ENCODE results near the gene RSPH6A.

The RSPH6A gene

DNA sequence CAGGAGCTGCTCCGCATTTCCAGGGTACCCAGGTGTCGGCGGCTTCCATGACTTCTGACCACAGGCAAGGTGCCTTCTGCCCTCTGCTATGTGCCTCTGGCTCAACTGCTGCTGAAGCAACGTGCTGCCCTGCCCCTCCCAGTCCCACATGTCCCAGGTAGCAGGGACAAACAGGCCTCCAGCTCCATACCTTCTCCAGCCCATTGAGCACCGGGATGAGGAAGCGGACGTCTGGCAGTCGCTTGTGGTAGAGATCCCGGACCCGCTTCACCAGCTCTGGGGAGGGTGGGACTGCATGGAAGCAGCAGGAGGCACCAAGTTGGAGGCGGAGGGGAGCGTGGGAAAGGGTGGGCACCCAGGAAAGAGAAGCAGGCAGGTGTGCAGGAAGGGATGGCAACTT lies 8.1 kb upstream of the RSPH6A start (continued):
- TF ChIP-seq, protein P1, sequence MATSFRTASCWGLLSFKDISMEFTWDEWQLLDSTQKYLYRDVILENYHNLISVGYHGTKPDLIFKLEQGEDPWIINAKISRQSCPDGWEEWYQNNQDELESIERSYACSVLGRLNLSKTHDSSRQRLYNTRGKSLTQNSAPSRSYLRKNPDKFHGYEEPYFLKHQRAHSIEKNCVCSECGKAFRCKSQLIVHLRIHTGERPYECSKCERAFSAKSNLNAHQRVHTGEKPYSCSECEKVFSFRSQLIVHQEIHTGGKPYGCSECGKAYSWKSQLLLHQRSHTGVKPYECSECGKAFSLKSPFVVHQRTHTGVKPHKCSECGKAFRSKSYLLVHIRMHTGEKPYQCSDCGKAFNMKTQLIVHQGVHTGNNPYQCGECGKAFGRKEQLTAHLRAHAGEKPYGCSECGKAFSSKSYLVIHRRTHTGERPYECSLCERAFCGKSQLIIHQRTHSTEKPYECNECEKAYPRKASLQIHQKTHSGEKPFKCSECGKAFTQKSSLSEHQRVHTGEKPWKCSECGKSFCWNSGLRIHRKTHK (tag by site-specific recombination; IDR thresholded peaks at IDR 0.05) = no peak

DNA sequence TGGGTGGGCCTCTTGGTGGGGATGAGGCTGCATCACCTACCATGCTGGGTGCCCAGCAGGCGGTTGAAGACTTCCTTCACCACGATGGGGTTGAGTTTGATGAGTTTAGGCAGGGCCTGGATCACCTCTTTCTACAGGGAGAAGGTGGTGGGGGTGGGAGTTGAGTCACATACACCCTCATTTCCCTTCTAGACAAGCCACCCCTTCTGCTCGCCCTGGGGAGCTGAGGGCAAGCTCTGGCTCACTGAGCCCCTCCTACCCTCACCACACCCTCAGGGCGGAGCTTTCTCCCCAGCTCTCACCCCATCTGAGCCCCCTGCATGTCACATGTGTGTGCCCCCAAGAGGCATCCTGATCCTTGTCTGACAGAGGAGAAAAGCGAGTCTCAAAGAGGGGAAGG lies 7.6 kb upstream of the RSPH6A start:
- ChIA-PET CTCF (no interaction called here), POLR2A (interaction anchor here (1.2 kb wide), 1 partner anchor 9 kb away, joined by 3 read pairs; no protein-coding TSS in a partner anchor)
- no peak overlapping the region for H3K27ac ChIP-seq (ENCODE audit: extremely low read depth, low read depth, low read length)
- TF ChIP-seq ZNF76 (tag by site-specific recombination; IDR thresholded peaks at IDR 0.05; ENCODE audit: borderline replicate concordance, low read depth) (no peak), GLIS2 (tag by site-specific recombination; IDR thresholded peaks at IDR 0.05) (0 out of 2 replicates have a peak, but pooled peaks have one; percentile 22)
- H3K4me3 ChIP-seq (ENCODE audit: low read depth, low read length) = no peak overlapping the region
- H3K9me3 ChIP-seq (ENCODE audit: control insufficient read depth, insufficient read depth, low read depth, low read length) = no peaks in the 10 kb centered on the region
- peaks cover 3 to 76% of the 10 kb centered on the region in 2 experiments; a peak in 2 of 3 replicates for H3K36me3 ChIP-seq (ENCODE audit: control insufficient read depth in 2 of 2, insufficient read depth in 1 of 2, low read length in 2 of 2)
- H3K4me1 ChIP-seq (ENCODE audit: control insufficient read depth, insufficient read depth, low read length) = no peaks in the 10 kb centered on the region

DNA sequence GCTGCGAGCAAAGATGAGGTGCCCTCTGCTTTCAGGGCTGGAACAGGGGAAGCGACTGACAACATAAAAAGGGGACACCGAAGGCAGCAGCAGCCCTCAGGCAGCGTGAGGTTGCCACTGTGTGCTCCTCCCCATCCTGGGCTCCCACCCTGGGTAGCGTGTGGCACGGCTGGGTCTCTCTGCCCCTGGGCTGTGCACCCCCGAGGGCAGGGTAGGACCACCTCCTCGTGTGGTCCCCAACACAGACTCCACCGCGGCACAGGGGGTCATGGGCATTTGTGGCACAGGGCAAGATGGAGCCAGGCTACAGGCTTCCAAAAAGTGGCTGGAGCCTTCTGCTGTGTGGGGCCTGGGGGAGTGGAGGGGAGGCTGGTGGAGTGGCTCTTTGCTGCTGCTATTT lies 6.5 kb upstream of the RSPH6A start:
- H3K9me3 ChIP-seq (ENCODE audit: control insufficient read depth, insufficient read depth, low read depth, low read length) = no peaks in the 10 kb centered on the region
- peaks cover 4% of the 10 kb centered on the region; the same call in 1 of the 2 replicates for H3K4me1 ChIP-seq (ENCODE audit: control insufficient read depth, insufficient read depth, low read length)
- ChIA-PET POLR2A (no interaction called here), CTCF (interaction anchor here (0.6 kb wide), 2 partner anchors 240 to 369 kb away, joined by 3 read pairs; no protein-coding TSS in a partner anchor)
- peaks cover 3 to 64% of the 10 kb centered on the region in 2 experiments; a peak in 2 of 3 replicates for H3K36me3 ChIP-seq (ENCODE audit: control insufficient read depth in 2 of 2, insufficient read depth in 1 of 2, low read length in 2 of 2)
- no peak overlapping the region for H3K4me3 ChIP-seq (ENCODE audit: low read depth, low read length)
- H3K27ac ChIP-seq (ENCODE audit: extremely low read depth, low read depth, low read length) = 0 out of 2 replicates have a peak overlapping the region, but pooled peaks have one; percentile 16
- TF ChIP-seq ZNF311 (tag by site-specific recombination; IDR thresholded peaks at IDR 0.05; ENCODE audit: borderline replicate concordance) (no peak), ZNF473 (tag by site-specific recombination; IDR thresholded peaks at IDR 0.05) (no peak)

DNA sequence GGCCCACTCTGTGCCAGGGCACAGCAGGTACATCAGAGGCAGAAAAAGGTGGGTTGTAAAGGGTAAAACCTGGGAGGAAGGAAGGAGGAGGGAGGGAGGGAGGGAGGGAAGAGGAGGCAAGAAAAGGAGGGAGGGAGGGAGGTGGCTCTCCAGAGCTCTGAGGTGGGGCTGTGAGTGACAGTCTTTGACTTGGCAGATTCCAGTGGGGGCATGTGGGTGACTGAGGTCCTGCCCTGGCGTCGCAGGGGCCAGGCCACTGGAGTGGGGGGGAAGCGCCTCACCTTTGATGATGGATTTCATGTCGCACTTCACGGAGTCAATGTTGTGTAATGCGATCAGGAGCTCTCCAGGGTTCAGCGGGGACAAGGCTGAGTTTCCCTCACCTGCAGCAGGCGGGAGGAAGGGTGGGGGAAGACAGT lies 6.0 kb upstream of the RSPH6A start:
- H3K27ac ChIP-seq (ENCODE audit: extremely low read depth, low read depth, low read length) = 0 out of 2 replicates have a peak overlapping the region, but pooled peaks have one; percentile 9
- CTCF ChIA-PET = interaction anchor here (0.6 to 1.7 kb wide), 5 partner anchors 22 to 369 kb away, joined by 3 to 5 read pairs (median 3); no protein-coding TSS in a partner anchor
- peaks cover 3 to 63% of the 10 kb centered on the region in 2 experiments; a peak in 2 of 3 replicates for H3K36me3 ChIP-seq (ENCODE audit: control insufficient read depth in 2 of 2, insufficient read depth in 1 of 2, low read length in 2 of 2)
- H3K4me1 ChIP-seq (ENCODE audit: control insufficient read depth, insufficient read depth, low read length) = peaks cover 4% of the 10 kb centered on the region; the same call in 1 of the 2 replicates
- H3K9me3 ChIP-seq (ENCODE audit: control insufficient read depth, insufficient read depth, low read depth, low read length) = no peaks in the 10 kb centered on the region
- no peak overlapping the region for H3K4me3 ChIP-seq (ENCODE audit: low read depth, low read length)
- POLR2A ChIA-PET = no interaction called here
- TF ChIP-seq ZNF558 (tag by site-specific recombination; IDR thresholded peaks at IDR 0.05) (no peak), ZNF2 (tag by site-specific recombination; IDR thresholded peaks at IDR 0.05) (no peak), ZSCAN23 (tag by site-specific recombination; IDR thresholded peaks at IDR 0.05) (no peak), ZNF473 (tag by site-specific recombination; IDR thresholded peaks at IDR 0.05) (no peak), ZNF561 (tag by site-specific recombination; IDR thresholded peaks at IDR 0.05; ENCODE audit: borderline replicate concordance) (no peak), ZNF341 (tag by site-specific recombination; IDR thresholded peaks at IDR 0.05; ENCODE audit: low read depth) (no peak)
- TF ChIP-seq, protein P2, sequence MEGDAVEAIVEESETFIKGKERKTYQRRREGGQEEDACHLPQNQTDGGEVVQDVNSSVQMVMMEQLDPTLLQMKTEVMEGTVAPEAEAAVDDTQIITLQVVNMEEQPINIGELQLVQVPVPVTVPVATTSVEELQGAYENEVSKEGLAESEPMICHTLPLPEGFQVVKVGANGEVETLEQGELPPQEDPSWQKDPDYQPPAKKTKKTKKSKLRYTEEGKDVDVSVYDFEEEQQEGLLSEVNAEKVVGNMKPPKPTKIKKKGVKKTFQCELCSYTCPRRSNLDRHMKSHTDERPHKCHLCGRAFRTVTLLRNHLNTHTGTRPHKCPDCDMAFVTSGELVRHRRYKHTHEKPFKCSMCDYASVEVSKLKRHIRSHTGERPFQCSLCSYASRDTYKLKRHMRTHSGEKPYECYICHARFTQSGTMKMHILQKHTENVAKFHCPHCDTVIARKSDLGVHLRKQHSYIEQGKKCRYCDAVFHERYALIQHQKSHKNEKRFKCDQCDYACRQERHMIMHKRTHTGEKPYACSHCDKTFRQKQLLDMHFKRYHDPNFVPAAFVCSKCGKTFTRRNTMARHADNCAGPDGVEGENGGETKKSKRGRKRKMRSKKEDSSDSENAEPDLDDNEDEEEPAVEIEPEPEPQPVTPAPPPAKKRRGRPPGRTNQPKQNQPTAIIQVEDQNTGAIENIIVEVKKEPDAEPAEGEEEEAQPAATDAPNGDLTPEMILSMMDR (tag by site-specific recombination; IDR thresholded peaks at IDR 0.05) = no peak
- TF ChIP-seq, protein P3, sequence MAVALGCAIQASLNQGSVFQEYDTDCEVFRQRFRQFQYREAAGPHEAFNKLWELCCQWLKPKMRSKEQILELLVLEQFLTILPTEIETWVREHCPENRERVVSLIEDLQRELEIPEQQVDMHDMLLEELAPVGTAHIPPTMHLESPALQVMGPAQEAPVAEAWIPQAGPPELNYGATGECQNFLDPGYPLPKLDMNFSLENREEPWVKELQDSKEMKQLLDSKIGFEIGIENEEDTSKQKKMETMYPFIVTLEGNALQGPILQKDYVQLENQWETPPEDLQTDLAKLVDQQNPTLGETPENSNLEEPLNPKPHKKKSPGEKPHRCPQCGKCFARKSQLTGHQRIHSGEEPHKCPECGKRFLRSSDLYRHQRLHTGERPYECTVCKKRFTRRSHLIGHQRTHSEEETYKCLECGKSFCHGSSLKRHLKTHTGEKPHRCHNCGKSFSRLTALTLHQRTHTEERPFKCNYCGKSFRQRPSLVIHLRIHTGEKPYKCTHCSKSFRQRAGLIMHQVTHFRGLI (tag by site-specific recombination; IDR thresholded peaks at IDR 0.05) = no peak
- TF ChIP-seq, protein P4, sequence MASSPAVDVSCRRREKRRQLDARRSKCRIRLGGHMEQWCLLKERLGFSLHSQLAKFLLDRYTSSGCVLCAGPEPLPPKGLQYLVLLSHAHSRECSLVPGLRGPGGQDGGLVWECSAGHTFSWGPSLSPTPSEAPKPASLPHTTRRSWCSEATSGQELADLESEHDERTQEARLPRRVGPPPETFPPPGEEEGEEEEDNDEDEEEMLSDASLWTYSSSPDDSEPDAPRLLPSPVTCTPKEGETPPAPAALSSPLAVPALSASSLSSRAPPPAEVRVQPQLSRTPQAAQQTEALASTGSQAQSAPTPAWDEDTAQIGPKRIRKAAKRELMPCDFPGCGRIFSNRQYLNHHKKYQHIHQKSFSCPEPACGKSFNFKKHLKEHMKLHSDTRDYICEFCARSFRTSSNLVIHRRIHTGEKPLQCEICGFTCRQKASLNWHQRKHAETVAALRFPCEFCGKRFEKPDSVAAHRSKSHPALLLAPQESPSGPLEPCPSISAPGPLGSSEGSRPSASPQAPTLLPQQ (tag by site-specific recombination; IDR thresholded peaks at IDR 0.05) = no peak
- TF ChIP-seq, protein P5, sequence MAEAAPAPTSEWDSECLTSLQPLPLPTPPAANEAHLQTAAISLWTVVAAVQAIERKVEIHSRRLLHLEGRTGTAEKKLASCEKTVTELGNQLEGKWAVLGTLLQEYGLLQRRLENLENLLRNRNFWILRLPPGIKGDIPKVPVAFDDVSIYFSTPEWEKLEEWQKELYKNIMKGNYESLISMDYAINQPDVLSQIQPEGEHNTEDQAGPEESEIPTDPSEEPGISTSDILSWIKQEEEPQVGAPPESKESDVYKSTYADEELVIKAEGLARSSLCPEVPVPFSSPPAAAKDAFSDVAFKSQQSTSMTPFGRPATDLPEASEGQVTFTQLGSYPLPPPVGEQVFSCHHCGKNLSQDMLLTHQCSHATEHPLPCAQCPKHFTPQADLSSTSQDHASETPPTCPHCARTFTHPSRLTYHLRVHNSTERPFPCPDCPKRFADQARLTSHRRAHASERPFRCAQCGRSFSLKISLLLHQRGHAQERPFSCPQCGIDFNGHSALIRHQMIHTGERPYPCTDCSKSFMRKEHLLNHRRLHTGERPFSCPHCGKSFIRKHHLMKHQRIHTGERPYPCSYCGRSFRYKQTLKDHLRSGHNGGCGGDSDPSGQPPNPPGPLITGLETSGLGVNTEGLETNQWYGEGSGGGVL (tag by site-specific recombination; IDR thresholded peaks at IDR 0.05) = 0 out of 2 replicates have a peak, but pooled peaks have one; percentile 23
- TF ChIP-seq, protein P6, sequence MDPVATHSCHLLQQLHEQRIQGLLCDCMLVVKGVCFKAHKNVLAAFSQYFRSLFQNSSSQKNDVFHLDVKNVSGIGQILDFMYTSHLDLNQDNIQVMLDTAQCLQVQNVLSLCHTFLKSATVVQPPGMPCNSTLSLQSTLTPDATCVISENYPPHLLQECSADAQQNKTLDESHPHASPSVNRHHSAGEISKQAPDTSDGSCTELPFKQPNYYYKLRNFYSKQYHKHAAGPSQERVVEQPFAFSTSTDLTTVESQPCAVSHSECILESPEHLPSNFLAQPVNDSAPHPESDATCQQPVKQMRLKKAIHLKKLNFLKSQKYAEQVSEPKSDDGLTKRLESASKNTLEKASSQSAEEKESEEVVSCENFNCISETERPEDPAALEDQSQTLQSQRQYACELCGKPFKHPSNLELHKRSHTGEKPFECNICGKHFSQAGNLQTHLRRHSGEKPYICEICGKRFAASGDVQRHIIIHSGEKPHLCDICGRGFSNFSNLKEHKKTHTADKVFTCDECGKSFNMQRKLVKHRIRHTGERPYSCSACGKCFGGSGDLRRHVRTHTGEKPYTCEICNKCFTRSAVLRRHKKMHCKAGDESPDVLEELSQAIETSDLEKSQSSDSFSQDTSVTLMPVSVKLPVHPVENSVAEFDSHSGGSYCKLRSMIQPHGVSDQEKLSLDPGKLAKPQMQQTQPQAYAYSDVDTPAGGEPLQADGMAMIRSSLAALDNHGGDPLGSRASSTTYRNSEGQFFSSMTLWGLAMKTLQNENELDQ (tag by site-specific recombination; IDR thresholded peaks at IDR 0.05; ENCODE audit: low read depth) = no peak

Measured in HEK293 (cell line).